ENCODE results near the gene RDH14.

DNA sequence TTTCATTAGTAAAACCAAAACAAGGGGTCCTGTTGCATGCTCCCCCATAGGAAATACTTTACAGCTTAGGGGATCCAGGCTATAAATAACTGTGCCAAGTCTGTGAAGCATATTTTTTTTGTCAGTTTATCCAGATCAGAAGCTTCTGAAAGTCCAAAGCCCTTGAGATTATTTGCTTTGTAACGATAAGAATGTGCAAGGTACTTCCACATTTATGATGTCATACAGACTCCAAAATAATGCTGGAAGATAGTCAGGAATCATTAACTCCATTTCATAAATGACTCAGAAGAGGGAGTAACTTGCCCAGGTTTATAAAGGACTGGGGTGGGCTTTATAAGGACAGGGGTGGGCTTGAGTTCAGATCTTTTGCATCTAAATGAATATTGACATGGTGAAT is 29.3 kb downstream of the RDH14 start:
- no peak for TF ChIP-seq SUZ12 (IDR thresholded peaks at IDR 0.05; ENCODE audit: extremely low read depth, insufficient read depth, insufficient read length)
- no peak for TF ChIP-seq ZNF274 (IDR thresholded peaks at IDR 0.05; ENCODE audit: low read depth, low read length)
- TF ChIP-seq YY1 (IDR thresholded peaks at IDR 0.05; ENCODE audit: insufficient read depth, insufficient read length): no peak
